GM23338 (cell line): ENCODE data around the gene DCDC2. TPM values are rescaled to one million over a fixed set of nuclear protein-coding genes. Genes with fewer than 3 reads are reported as not detected.

Experiments
- polyA plus RNA-seq: library from polyadenylated mRNA; unstranded; fragments of >200 nt; fragmentation: Nextera tagmentation; extraction: Ambion mirVana; gene quantifications from 2 replicates; pipeline ENCODE4 v1.2.1, GENCODE V29; 2016
- small RNA-seq: library from RNA; depleted of rRNA; stranded (forward); fragments of <200 nt; gene quantifications from one replicate; pipeline ENCODE3, GENCODE V24; 2014; ENCODE audit warnings: low replicate concordance
- total RNA-seq: library from RNA; depleted of rRNA; stranded (reverse); fragments of >200 nt; shearing (Covaris generic); gene quantifications from 2 replicates; pipeline ENCODE4 v1.2.3, GENCODE V29; 2014; rRNA removed

Gene DCDC2
- total and polyA plus RNA-seq, 2 experiments from 2014 or later = 0.59 to 0.79 TPM

Small RNA genes within 50 kb of the gene (small RNA-seq; reads per million reads assigned to genes)
- gene RF00218 (0.15 reads per million), gene RNU6-391P (not detected)

Other genes starting within 250 kb of the DCDC2 start
- gene NRSN1, start 231.8 kb downstream of the DCDC2 start, total RNA-seq = 0.54 and 1.5 TPM in 2 replicates
- 0.63 and 0.68 TPM in 2 replicates for gene NRSN1, start 231.8 kb downstream of the DCDC2 start, polyA plus RNA-seq
- 121 and 125 TPM in 2 replicates for gene MRS2, start 44.9 kb upstream of the DCDC2 start, total RNA-seq
- gene MRS2, start 44.9 kb upstream of the DCDC2 start, polyA plus RNA-seq = 74.6 and 80.9 TPM in 2 replicates
- 11.1 and 15.3 TPM in 2 replicates for gene GPLD1, start 131.5 kb upstream of the DCDC2 start, total RNA-seq
- 3.4 and 3.8 TPM in 2 replicates for gene GPLD1, start 131.5 kb upstream of the DCDC2 start, polyA plus RNA-seq
- 4.6 and 5.2 TPM in 2 replicates for gene ALDH5A1, start 136.9 kb upstream of the DCDC2 start, total RNA-seq
- 2.7 and 3.1 TPM in 2 replicates for gene ALDH5A1, start 136.9 kb upstream of the DCDC2 start, polyA plus RNA-seq